HG02970 (cell line): Measurements from ENCODE around the gene GLS2.
"Not testable (repeated sequence)": the region's sequence is repeated elsewhere in the genome, so short reads cannot be mapped to it uniquely, and the experiment has no call there.

ENCODE experiments used
- ATAC-seq: cut with Tn5 transposase; IDR thresholded peaks from one replicate; pipeline ENCODE4 v1.9.1; 2021; ENCODE audit warnings: mild to moderate bottlenecking, moderate library complexity, moderate number of reproducible peaks; ENCODE audit not compliant: unreplicated experiment, low FRiP score

The GLS2 gene

GRCh38 chr12:56448860-56449621, 38.9 kb downstream of the GLS2 start, which contains the start of gene TIMELESS:
Gene TIMELESS, minus strand, starts transcription at chr12:56449426. Its CDS starts 15,256 bp downstream, at chr12:56434170.
- peak; percentile 86 for ATAC-seq

- ATAC-seq, result not testable (repeated sequence)
These were observed 44.8 kb downstream of the GLS2 start for GRCh38 chr12:56443208-56443607.

- no peak for ATAC-seq
These were observed 50.4 kb downstream of the GLS2 start for GRCh38 chr12:56437430-56438176.

GRCh38 chr12:56434828-56435227, 53.1 kb downstream of the GLS2 start:
- no peak for ATAC-seq

GRCh38 chr12:56431850-56432249, 56.1 kb downstream of the GLS2 start:
- no peak for ATAC-seq

- ATAC-seq, result no peak
These were observed 56.7 kb downstream of the GLS2 start for GRCh38 chr12:56431288-56431687.

- ATAC-seq, result no peak
These were observed 62.0 kb downstream of the GLS2 start for GRCh38 chr12:56425940-56426438.

- ATAC-seq, result no peak
These were observed 62.8 kb downstream of the GLS2 start for GRCh38 chr12:56425193-56425592.
